ENCODE measurements around the gene CPLX3.

Gene CPLX3

GRCh38 chr15:74780523-74781430 lies 45.6 kb upstream of the CPLX3 start:
- Histone ChIP-seq H3K27me3 (replicated peaks; ENCODE audit: control insufficient read depth, insufficient read depth, low read length) (no peaks in the 10 kb centered on the region), H3K4me3 (replicated peaks; ENCODE audit: low read depth, low read length) (peak overlapping the region; percentile 70), H3K36me3 (ENCODE audit: control insufficient read depth, insufficient read depth, low read length) (peaks cover 3% of the 10 kb centered on the region)
- TF ChIP-seq CTCF (IDR thresholded peaks at IDR 0.05; ENCODE audit: insufficient read depth, low read length, poor library complexity, severe bottlenecking), result no peak
- peak; percentile 61 for DNase-seq (ENCODE audit: extremely low read depth, insufficient read length)

GRCh38 chr15:74781431-74782258 lies 44.8 kb upstream of the CPLX3 start, which contains the start of gene CSK:
Gene CSK (plus strand): TSS chr15:74782080. CDS start chr15:74798298, 16,218 bp downstream.
- H3K27me3 ChIP-seq (replicated peaks; ENCODE audit: control insufficient read depth, insufficient read depth, low read length), result no peaks in the 10 kb centered on the region
- TF ChIP-seq CTCF (IDR thresholded peaks at IDR 0.05; ENCODE audit: insufficient read depth, low read length, poor library complexity, severe bottlenecking), result peak; percentile 45
- peak within 1 kb of the TSS; percentile 98 for H3K4me3 ChIP-seq (replicated peaks; ENCODE audit: low read depth, low read length)
- DNase-seq (ENCODE audit: extremely low read depth, insufficient read length), result peak; percentile 84
- peaks cover 3% of the 10 kb centered on the region for H3K36me3 ChIP-seq (ENCODE audit: control insufficient read depth, insufficient read depth, low read length)

GRCh38 chr15:74782259-74783071 lies 44.0 kb upstream of the CPLX3 start:
- peak; percentile 60 for DNase-seq (ENCODE audit: extremely low read depth, insufficient read length)
- TF ChIP-seq CTCF (IDR thresholded peaks at IDR 0.05; ENCODE audit: insufficient read depth, low read length, poor library complexity, severe bottlenecking), result no peak
- Histone ChIP-seq H3K27me3 (replicated peaks; ENCODE audit: control insufficient read depth, insufficient read depth, low read length) (no peaks in the 10 kb centered on the region), H3K4me3 (replicated peaks; ENCODE audit: low read depth, low read length) (peak overlapping the region; percentile 98), H3K36me3 (ENCODE audit: control insufficient read depth, insufficient read depth, low read length) (peaks cover 3% of the 10 kb centered on the region)

- H3K4me3 ChIP-seq (replicated peaks; ENCODE audit: low read depth, low read length), result peak overlapping the region; percentile 98
- no peaks in the 10 kb centered on the region for H3K27me3 ChIP-seq (replicated peaks; ENCODE audit: control insufficient read depth, insufficient read depth, low read length)
- DNase-seq (ENCODE audit: extremely low read depth, insufficient read length), result peak; percentile 70
- H3K36me3 ChIP-seq (ENCODE audit: control insufficient read depth, insufficient read depth, low read length), result peaks cover 5% of the 10 kb centered on the region
- TF ChIP-seq CTCF (IDR thresholded peaks at IDR 0.05; ENCODE audit: insufficient read depth, low read length, poor library complexity, severe bottlenecking), result no peak
Measured at GRCh38 chr15:74783072-74783807, 43.2 kb upstream of the CPLX3 start.

GRCh38 chr15:74783808-74784175 lies 42.6 kb upstream of the CPLX3 start:
- DNase-seq (ENCODE audit: extremely low read depth, insufficient read length), result no peak
- Histone ChIP-seq H3K4me3 (replicated peaks; ENCODE audit: low read depth, low read length) (peak overlapping the region; percentile 98), H3K27me3 (replicated peaks; ENCODE audit: control insufficient read depth, insufficient read depth, low read length) (no peaks in the 10 kb centered on the region), H3K36me3 (ENCODE audit: control insufficient read depth, insufficient read depth, low read length) (peaks cover 6% of the 10 kb centered on the region)
- no peak for TF ChIP-seq CTCF (IDR thresholded peaks at IDR 0.05; ENCODE audit: insufficient read depth, low read length, poor library complexity, severe bottlenecking)

Data from GM06990 (cell line).